HuH-7 (cell line): ENCODE data around the gene HMMR.
"Not testable (repeated sequence)": the region's sequence is repeated elsewhere in the genome, so short reads cannot be mapped to it uniquely, and the experiment has no call there.

ENCODE experiments used
- DNase-seq: peaks from one replicate; pipeline ENCODE4 v3.0.0; 2011; ENCODE audit warnings: low spot score

Gene HMMR

GRCh38 chr5:163460562-163461171 lies at the start of gene HMMR:
Gene HMMR (plus strand): TSS chr5:163460632. CDS start chr5:163460693, 61 bp downstream.
- no peak for DNase-seq

- DNase-seq, result not testable (repeated sequence)
Observed at GRCh38 chr5:163415673-163416072, 44.8 kb upstream of the HMMR start.

GRCh38 chr5:163424836-163425235 lies 35.6 kb upstream of the HMMR start:
- no peak for DNase-seq

- not testable (repeated sequence) for DNase-seq
Observed at GRCh38 chr5:163426128-163426527, 34.3 kb upstream of the HMMR start.

- no peak for DNase-seq
Observed at GRCh38 chr5:163432544-163432943, 27.9 kb upstream of the HMMR start.

GRCh38 chr5:163433271-163433670 lies 27.2 kb upstream of the HMMR start:
- no peak for DNase-seq

- no peak for DNase-seq
Observed at GRCh38 chr5:163434401-163434866, 26.0 kb upstream of the HMMR start.

GRCh38 chr5:163436515-163436914 lies 23.9 kb upstream of the HMMR start:
- no peak for DNase-seq

GRCh38 chr5:163437011-163437308 lies 23.5 kb upstream of the HMMR start:
- DNase-seq, result no peak

- DNase-seq, result peak; percentile 78
Observed at GRCh38 chr5:163437309-163438182, 22.9 kb upstream of the HMMR start, which contains the start of gene CCNG1. Gene CCNG1 (plus strand): TSS chr5:163437595. CDS start chr5:163439257, 1,662 bp downstream.

- DNase-seq, result no peak
Observed at GRCh38 chr5:163439092-163439425, 21.4 kb upstream of the HMMR start.

GRCh38 chr5:163440954-163441353 lies 19.5 kb upstream of the HMMR start:
- no peak for DNase-seq

GRCh38 chr5:163444526-163444925 lies 15.9 kb upstream of the HMMR start:
- no peak for DNase-seq

GRCh38 chr5:163445345-163445744 lies 15.1 kb upstream of the HMMR start:
- no peak for DNase-seq

GRCh38 chr5:163447191-163447590 lies 13.2 kb upstream of the HMMR start:
- DNase-seq, result no peak

GRCh38 chr5:163447875-163448274 lies 12.6 kb upstream of the HMMR start:
- DNase-seq, result no peak

GRCh38 chr5:163448491-163448890 lies 11.9 kb upstream of the HMMR start:
- no peak for DNase-seq

- no peak for DNase-seq
Observed at GRCh38 chr5:163451489-163451888, 8.9 kb upstream of the HMMR start.

GRCh38 chr5:163453705-163454104 lies 6.7 kb upstream of the HMMR start:
- DNase-seq, result no peak

GRCh38 chr5:163455406-163455805 lies 5.0 kb upstream of the HMMR start:
- DNase-seq, result not testable (repeated sequence)

- DNase-seq, result no peak
Observed at GRCh38 chr5:163456029-163456589, 4.3 kb upstream of the HMMR start.

GRCh38 chr5:163456840-163457239 lies 3.6 kb upstream of the HMMR start:
- DNase-seq, result no peak

- no peak for DNase-seq
Observed at GRCh38 chr5:163458778-163459385, 1.6 kb upstream of the HMMR start.
